ENCODE data around the gene GATA1. TPM values are rescaled to one million over a fixed set of nuclear protein-coding genes. Genes with fewer than 3 reads are reported as not detected.

The GATA1 gene
- total RNA-seq, 1 experiment from 2014 or later = 0.34 TPM

DNA sequence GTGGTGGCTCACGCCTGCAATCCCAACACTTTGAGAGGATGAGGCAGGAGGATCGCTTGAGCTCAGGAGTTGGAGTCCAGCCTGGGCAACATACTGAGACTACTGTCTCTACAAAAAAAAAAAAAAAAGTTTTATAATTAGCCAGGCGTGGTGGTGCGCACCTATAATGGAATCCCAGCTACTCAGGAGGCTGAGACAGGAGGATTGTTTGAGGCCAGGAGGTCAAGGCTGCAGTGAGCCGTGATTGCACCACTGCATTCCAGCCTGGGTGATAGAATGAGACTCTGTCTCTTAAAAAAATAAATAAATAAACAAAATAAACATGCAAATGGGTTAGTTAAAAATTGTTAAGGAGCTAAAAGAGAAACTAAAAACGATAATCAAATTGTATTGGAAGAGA lies 17.2 kb upstream of the GATA1 start:
- ChIA-PET CTCF (no interaction called here), POLR2A (no interaction called here), RAD21 (ENCODE audit: low non-redundant PET in 1 of 2, low total read pairs in 2 of 2, uncharacterized antibody in 2 of 2, unreplicated experiment in 2 of 2) (no interaction called here)
- Histone ChIP-seq H3K9me2 (ENCODE audit: insufficient read depth) (no peaks in the 10 kb centered on the region), H3K4me1 (ENCODE audit: control insufficient read depth in 1 of 2, insufficient read depth in 2 of 2, low read length in 2 of 2) (no peaks in the 10 kb centered on the region), H3K9me3 (ENCODE audit: control insufficient read depth in 1 of 2, insufficient read depth in 1 of 2, low read depth in 1 of 2, low read length in 2 of 2) (no peaks in the 10 kb centered on the region), H3K9ac (ENCODE audit: low read length) (no peak overlapping the region), H3K36me3 (ENCODE audit: control insufficient read depth in 1 of 2, insufficient read depth in 2 of 2, low read length in 2 of 2) (no peaks in the 10 kb centered on the region), H3K79me2 (ENCODE audit: insufficient read depth, low read length) (no peaks in the 10 kb centered on the region), H2AFZ (ENCODE audit: low read depth, low read length, poor library complexity, severe bottlenecking) (no peak overlapping the region), H3K4me3 (replicated peaks in 1 of 2; ENCODE audit: low read depth in 1 of 2, low read length in 2 of 2) (no peak overlapping the region), H4K20me1 (ENCODE audit: insufficient read depth) (no peaks in the 10 kb centered on the region), H3K27ac (ENCODE audit: low read depth, low read length) (no peak overlapping the region), H3K4me2 (ENCODE audit: low read length) (no peak overlapping the region), H3K27me3 (ENCODE audit: insufficient read depth, low read length) (no peaks in the 10 kb centered on the region)
- DNase-seq (ENCODE audit: low read depth, low spot score) (no peak), ATAC-seq (no peak)
- TF ChIP-seq FOSL1 (IDR thresholded peaks at IDR 0.05; ENCODE audit: low read depth) = no peak
- no peak for TF ChIP-seq CEBPB (IDR thresholded peaks at IDR 0.05; ENCODE audit: low read depth)
- no peak for TF ChIP-seq TCF7L2 (IDR thresholded peaks at IDR 0.05; ENCODE audit: borderline replicate concordance, extremely low read depth, insufficient read depth, insufficient read length)
- no peak for TF ChIP-seq SP1 (IDR thresholded peaks at IDR 0.05; ENCODE audit: low read depth)
- TF ChIP-seq ZFX (IDR thresholded peaks at IDR 0.05) = no peak
- TF ChIP-seq JUND (IDR thresholded peaks at IDR 0.05) = no peak
- no TSS peak for BruUV-seq (replicated peaks)
- intact Hi-C loops (cut with micrococcal nuclease) = no loop called here

DNA sequence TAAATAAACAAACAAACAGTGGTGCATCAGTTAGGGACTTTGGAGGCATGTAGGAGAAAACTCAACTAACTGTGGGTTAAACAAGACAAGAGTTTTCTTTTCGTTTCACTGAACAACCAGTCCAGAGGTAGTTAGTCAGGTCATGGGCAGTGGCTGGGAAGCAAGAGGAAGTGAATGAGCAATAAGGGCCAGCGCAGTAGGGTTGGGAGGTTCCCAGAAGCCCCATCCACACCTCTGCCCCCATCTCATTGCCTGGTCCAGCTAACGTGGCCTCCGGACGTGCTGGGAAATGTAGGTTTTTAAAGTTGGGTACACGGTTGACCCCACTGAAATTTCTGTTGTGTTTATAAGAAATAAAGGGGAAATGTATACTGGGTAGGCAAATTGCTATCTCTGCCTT lies 16.1 kb upstream of the GATA1 start:
- H3K4me2 ChIP-seq (ENCODE audit: low read length) = no peak overlapping the region
- no peaks in the 10 kb centered on the region for H3K27me3 ChIP-seq (ENCODE audit: insufficient read depth, low read length)
- H3K4me3 ChIP-seq (replicated peaks in 1 of 2; ENCODE audit: low read depth in 1 of 2, low read length in 2 of 2) = no peak overlapping the region
- ChIA-PET POLR2A (no interaction called here), CTCF (no interaction called here), RAD21 (ENCODE audit: low non-redundant PET in 1 of 2, low total read pairs in 2 of 2, uncharacterized antibody in 2 of 2, unreplicated experiment in 2 of 2) (no interaction called here)
- no peaks in the 10 kb centered on the region for H4K20me1 ChIP-seq (ENCODE audit: insufficient read depth)
- TF ChIP-seq, protein P1, sequence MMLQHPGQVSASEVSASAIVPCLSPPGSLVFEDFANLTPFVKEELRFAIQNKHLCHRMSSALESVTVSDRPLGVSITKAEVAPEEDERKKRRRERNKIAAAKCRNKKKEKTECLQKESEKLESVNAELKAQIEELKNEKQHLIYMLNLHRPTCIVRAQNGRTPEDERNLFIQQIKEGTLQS (IDR thresholded peaks at IDR 0.05) = no peak
- TF ChIP-seq, protein P2, sequence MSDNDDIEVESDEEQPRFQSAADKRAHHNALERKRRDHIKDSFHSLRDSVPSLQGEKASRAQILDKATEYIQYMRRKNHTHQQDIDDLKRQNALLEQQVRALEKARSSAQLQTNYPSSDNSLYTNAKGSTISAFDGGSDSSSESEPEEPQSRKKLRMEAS (IDR thresholded peaks at IDR 0.05) = no peak
- TF ChIP-seq RAD21 (IDR thresholded peaks at IDR 0.05; ENCODE audit: low read depth) (no peak), POLR2AphosphoS5 (IDR thresholded peaks at IDR 0.05; ENCODE audit: low read depth, low read length) (no peak), ZNF274 (IDR thresholded peaks at IDR 0.05; ENCODE audit: low read depth, low read length) (no peak), CEBPB (IDR thresholded peaks at IDR 0.05; ENCODE audit: low read depth) (no peak), POLR2A (IDR thresholded peaks at IDR 0.05; ENCODE audit: borderline replicate concordance, extremely low read depth, insufficient read depth, insufficient read length) (no peak), ELF1 (IDR thresholded peaks at IDR 0.05; ENCODE audit: borderline replicate concordance, low read depth) (no peak), TCF7L2 (IDR thresholded peaks at IDR 0.05; ENCODE audit: borderline replicate concordance, extremely low read depth, insufficient read depth, insufficient read length) (no peak), SIN3A (IDR thresholded peaks at IDR 0.05; ENCODE audit: low read depth) (no peak), FOSL1 (IDR thresholded peaks at IDR 0.05; ENCODE audit: low read depth) (no peak), REST (IDR thresholded peaks at IDR 0.05; ENCODE audit: low read depth) (no peak), SRF (IDR thresholded peaks at IDR 0.05; ENCODE audit: low read depth) (no peak), EZH2phosphoT487 (IDR thresholded peaks at IDR 0.05; ENCODE audit: borderline replicate concordance) (no peak), SP1 (IDR thresholded peaks at IDR 0.05; ENCODE audit: low read depth) (no peak)
- H3K9me2 ChIP-seq (ENCODE audit: insufficient read depth) = no peaks in the 10 kb centered on the region
- no peak overlapping the region for H3K27ac ChIP-seq (ENCODE audit: low read depth, low read length)
- H3K79me2 ChIP-seq (ENCODE audit: insufficient read depth, low read length) = no peaks in the 10 kb centered on the region
- H3K36me3 ChIP-seq (ENCODE audit: control insufficient read depth in 1 of 2, insufficient read depth in 2 of 2, low read length in 2 of 2) = no peaks in the 10 kb centered on the region
- no peak overlapping the region for H2AFZ ChIP-seq (ENCODE audit: low read depth, low read length, poor library complexity, severe bottlenecking)
- no TSS peak for BruUV-seq (replicated peaks)
- DNase-seq (ENCODE audit: low read depth, low spot score) (no peak), ATAC-seq (no peak)
- no peaks in the 10 kb centered on the region for H3K9me3 ChIP-seq (ENCODE audit: control insufficient read depth in 1 of 2, insufficient read depth in 1 of 2, low read depth in 1 of 2, low read length in 2 of 2)
- intact Hi-C loops (cut with micrococcal nuclease) = no loop called here
- no peaks in the 10 kb centered on the region for H3K4me1 ChIP-seq (ENCODE audit: control insufficient read depth in 1 of 2, insufficient read depth in 2 of 2, low read length in 2 of 2)
- H3K9ac ChIP-seq (ENCODE audit: low read length) = no peak overlapping the region
